Left cardiac atrium (tissue), 4 donors: ENCODE data around the gene KIF1B. TPM values are rescaled to one million over a fixed set of nuclear protein-coding genes. Genes with fewer than 3 reads are reported as not detected.
"Not testable (repeated sequence)": the region's sequence is repeated elsewhere in the genome, so short reads cannot be mapped to it uniquely, and the experiment has no call there.

Source experiments
- ATAC-seq, 2 donors: fragments of 200-7000 bp; cut with Tn5 transposase; one replicate each; pipeline ENCODE4 v1.9.1; 2020; ENCODE audit warnings: mild to moderate bottlenecking in 2 of 2, moderate library complexity in 2 of 2
- DNase-seq: peaks from one replicate; pipeline ENCODE4 v3.0.0-alpha.2; 2020
- intact Hi-C, 2 donors: fragments of 100-400 bp; cut with DNase I; formaldehyde crosslinking; loops; one replicate each; pipeline versions ENCODE4 v1.14.1 to v1.15.1; 2022 to 2023
- total RNA-seq, 2 donors: library from RNA; stranded (reverse); fragmentation: NEBNext Ultra II Directional; extraction: Animal tissue kit (Norgen Biotek cat#: 25700); gene quantifications; one replicate each; pipeline ENCODE4 v1.2.1, GENCODE V29; 2021
- donor health status: DM: no; HTN: yes; CAD: no.
- donor health status: DM: no; HTN: yes; CAD: no; lungs with severe emphysema.
- donor health status: DM: yes; HTN: yes; CAD: no.
- donor health status: Dilated cardiomyopathy.

Gene KIF1B
- total RNA-seq, 2 donors from 2014 or later = 46.1 to 54.2 TPM

GRCh38 chr1:10398734-10399443, 188.5 kb downstream of the KIF1B start, which contains the start of gene PGD:
PGD (plus strand) TSS chr1:10399064; CDS start chr1:10399118, 54 bp downstream.
- intact Hi-C loops = no loop called here
- ATAC-seq = peak; percentile 99

DNA sequence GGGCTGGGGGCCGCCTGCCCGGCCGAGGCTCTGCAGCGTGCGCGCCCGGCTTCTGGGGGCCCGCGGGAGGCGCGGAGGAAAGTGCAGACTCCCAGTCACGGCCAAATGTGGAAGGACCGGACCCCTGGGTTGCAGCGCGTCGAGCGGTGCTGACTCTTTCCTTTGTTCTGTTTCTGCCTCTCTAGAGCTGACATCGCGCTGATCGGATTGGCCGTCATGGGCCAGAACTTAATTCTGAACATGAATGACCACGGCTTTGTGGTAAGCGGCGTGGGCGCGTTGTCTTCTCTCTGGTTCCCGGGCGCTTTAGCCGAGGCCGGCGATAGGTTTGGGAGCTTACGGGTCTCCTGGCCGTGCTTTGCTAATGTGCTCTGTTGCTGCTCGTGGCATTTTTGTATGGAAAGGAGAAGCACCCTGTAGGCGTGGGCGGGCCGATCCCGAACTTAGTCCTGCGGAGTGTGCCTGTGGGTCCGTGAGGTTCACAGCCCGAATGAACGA, 189.1 kb downstream of the KIF1B start:
- DNase-seq = peak; percentile 58
- intact Hi-C loops = no loop called here
- ATAC-seq = peak in 1 of 2 donors; percentile 8

More at GRCh38 chr1:10398734-10399443, 188.5 kb downstream of the KIF1B start, which contains the start of gene PGD:
- DNase-seq = peak; percentile 99

DNA sequence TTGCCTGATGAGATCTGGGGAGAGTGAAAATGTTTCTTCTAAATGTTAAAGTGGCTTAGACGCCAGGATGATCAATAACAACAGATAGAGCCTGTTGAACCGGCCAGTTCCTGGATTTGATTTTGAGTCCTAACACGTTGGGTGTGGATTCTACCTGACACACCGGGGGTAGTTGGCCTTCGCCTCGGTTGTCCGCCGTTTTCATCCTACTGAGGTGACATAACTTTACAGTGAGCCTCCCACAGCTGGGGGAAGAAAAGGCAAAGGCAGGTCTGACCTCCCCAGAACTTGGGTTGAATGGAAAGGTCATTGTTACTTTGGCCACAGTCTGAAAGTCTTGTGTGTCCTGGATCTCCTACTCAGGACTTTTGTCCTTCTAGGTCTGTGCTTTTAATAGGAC, 189.6 kb downstream of the KIF1B start:
- ATAC-seq (no peak), DNase-seq (no peak)
- intact Hi-C loops = no loop called here

- ATAC-seq (no peak), DNase-seq (no peak)
- intact Hi-C loops = no loop called here
These were observed 190.9 kb downstream of the KIF1B start for GRCh38 chr1:10401281-10401680.

GRCh38 chr1:10402729-10403274, 192.4 kb downstream of the KIF1B start:
- ATAC-seq (no peak), DNase-seq (no peak)
- intact Hi-C loops = no loop called here

- ATAC-seq (no peak), DNase-seq (no peak)
- intact Hi-C loops = no loop called here
These were observed 196.8 kb downstream of the KIF1B start for GRCh38 chr1:10407201-10407600.

GRCh38 chr1:10415211-10415930, 205.0 kb downstream of the KIF1B start:
- DNase-seq (peak; percentile 25), ATAC-seq (peak; percentile 74 to 83)
- intact Hi-C loops = no loop called here

DNA sequence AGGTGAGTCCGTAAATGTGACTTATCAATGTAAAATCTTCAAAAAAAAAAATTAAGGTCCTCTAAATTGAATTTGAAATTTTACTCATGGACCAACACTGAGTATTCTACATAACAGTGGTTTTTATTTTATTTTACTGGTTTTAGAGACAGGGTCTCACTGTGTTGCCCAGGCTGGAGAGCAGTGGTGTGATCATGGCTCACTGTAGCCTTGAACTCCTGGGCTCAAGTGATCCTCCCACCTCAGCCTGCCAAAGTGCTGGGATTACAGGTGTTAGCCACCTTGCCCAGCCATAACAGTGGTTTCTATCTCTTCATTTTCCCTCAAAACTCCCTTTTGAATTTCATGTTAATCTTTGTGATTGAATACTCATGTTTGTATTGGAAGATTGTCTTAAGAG, 205.6 kb downstream of the KIF1B start:
- intact Hi-C loops, DNase-seq, ATAC-seq: not testable (repeated sequence)

GRCh38 chr1:10418741-10419140, 208.4 kb downstream of the KIF1B start:
- ATAC-seq, intact Hi-C loops, DNase-seq: not testable (repeated sequence)

- intact Hi-C loops = no loop called here
- DNase-seq (no peak), ATAC-seq (no peak)
These were observed 209.0 kb downstream of the KIF1B start for GRCh38 chr1:10419351-10419750.

GRCh38 chr1:10421637-10422036, 211.3 kb downstream of the KIF1B start:
- intact Hi-C loops = no loop called here
- DNase-seq = no peak
- no peak for ATAC-seq

GRCh38 chr1:10424034-10424433, 213.7 kb downstream of the KIF1B start:
- peak; percentile 42 for DNase-seq
- ATAC-seq = peak; percentile 21 to 31
- intact Hi-C loops = no loop called here

DNA sequence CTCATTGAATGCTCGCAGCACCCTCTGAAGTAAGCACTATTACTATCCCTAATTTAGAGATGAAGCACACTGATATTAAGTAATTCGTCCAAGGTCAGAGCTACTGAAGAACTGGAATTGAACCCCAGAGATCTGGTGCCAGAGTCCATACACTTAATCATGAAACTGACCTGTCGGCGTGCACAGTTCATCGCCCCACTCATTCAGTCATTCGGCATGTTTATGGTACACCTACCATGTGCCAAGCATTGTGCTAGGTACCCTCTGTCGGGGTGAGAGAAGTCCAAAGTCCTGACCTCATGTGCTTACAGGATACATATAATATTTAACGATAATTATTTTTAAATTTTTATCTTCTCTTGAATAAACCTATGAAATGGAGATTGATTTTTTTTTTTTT, 214.3 kb downstream of the KIF1B start:
- no peak for ATAC-seq
- intact Hi-C loops = loop anchor here in 1 of 2 donors (5.0 kb wide), 1 partner anchor 47 kb away; no protein-coding TSS in a partner anchor
- no peak for DNase-seq

DNA sequence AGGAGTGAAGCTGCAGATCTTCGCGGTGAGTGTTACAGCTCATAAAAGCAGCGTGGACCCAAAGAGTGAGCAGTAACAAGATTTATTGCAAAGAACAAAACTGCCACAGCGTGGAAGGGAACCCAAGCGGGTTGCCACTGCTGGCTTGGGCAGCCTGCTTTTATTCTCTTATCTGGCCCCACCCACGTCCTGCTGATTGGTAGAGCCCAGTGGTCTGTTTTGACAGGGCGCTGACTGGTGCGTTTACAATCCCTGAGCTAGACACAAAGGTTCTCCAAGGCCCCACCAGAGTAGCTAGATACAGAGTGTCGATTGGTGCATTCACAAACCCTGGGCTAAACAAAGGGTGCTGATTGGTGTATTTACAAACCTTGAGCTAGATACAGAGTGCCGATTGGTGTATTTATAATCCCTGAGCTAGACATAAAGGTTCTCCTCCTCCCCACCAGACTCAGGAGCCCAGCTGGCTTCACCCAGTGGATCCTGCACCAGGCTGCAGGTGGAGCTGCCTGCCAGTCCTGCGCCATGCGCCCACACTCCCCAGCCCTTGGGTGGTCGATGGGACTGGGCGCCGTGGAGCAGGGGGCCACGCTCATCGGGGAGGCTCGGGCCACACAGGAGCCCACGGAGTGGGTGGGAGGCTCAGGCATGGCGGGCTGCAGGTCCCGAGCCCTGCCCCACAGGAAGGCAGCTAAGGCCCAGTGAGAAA, 215.6 kb downstream of the KIF1B start:
- DNase-seq, ATAC-seq: not testable (repeated sequence)
- intact Hi-C loops = loop anchor here in 1 of 2 donors (5.0 kb wide), 1 partner anchor 49 kb away; no protein-coding TSS in a partner anchor

GRCh38 chr1:10426535-10426848, 216.1 kb downstream of the KIF1B start:
- not testable (repeated sequence) for ATAC-seq, DNase-seq
- intact Hi-C loops = loop anchor here in 1 of 2 donors (5.0 kb wide), 1 partner anchor 49 kb away; no protein-coding TSS in a partner anchor

DNA sequence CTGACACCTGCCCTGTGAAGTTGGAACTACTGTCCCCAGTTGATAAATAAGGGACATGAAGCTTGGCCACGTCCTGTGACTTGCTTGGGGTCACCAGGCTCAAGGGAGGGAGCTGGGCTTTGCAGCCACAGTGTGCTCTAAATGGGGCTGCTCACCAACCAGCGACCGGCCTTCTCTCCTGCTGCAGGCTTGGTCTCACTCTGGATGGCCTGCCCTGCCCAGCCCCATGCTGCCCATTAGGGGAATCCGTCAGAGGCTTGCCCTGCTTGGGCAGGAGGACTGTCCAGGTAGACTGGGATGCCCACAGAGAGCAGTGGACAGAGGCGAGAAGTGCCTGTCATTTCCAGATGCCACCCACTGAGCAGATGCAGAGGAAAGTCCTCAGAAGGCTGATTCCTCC, 218.6 kb downstream of the KIF1B start:
- intact Hi-C loops = loop anchor here (2.0 to 5.0 kb wide), 2 partner anchors 52 kb away; no protein-coding TSS in a partner anchor
- DNase-seq = no peak
- no peak for ATAC-seq

DNA sequence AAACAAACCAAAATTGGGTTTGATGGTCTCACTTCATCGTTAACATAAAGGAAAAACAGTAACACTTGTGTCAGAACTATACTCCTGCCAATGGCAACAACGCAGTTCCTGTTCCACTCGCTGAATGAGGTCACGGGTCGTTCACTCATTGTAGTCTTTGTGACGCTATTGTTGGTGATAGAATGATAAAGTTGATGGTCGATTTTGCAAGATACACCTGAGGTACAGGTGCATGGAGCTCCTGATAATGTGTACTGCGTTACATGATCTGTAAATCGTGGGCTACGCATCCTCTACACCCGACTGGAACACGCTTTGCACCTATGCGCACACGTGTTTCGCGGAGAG, 219.5 kb downstream of the KIF1B start:
- intact Hi-C loops = loop anchor here (2.0 to 5.0 kb wide), 3 partner anchors 53 to 65 kb away; no protein-coding TSS in a partner anchor
- no peak for DNase-seq
- ATAC-seq = peak in 1 of 2 donors; percentile 3

GRCh38 chr1:10430216-10431069, 220.1 kb downstream of the KIF1B start, which contains the start of gene CENPS:
CENPS (plus strand) TSS chr1:10430433; CDS start chr1:10430518, 85 bp downstream.
- peak; percentile 96 for DNase-seq
- peak; percentile 98 for ATAC-seq
- intact Hi-C loops = loop anchor here in 1 of 2 donors (2.0 kb wide), 1 partner anchor 64 kb away; no protein-coding TSS in a partner anchor
